GM19043 (cell line): Measurements from ENCODE around the gene CTBP2.
A peak's percentile ranks its signal among the peaks of the same experiment; 100 is the strongest.
"Not testable (repeated sequence)": the region's sequence is repeated elsewhere in the genome, so short reads cannot be mapped to it uniquely, and the experiment has no call there.

ENCODE experiments used
- ATAC-seq: cut with Tn5 transposase; IDR thresholded peaks from one replicate; pipeline ENCODE4 v1.9.1; 2021; ENCODE audit warnings: low read depth; ENCODE audit not compliant: unreplicated experiment

CTBP2 gene

DNA sequence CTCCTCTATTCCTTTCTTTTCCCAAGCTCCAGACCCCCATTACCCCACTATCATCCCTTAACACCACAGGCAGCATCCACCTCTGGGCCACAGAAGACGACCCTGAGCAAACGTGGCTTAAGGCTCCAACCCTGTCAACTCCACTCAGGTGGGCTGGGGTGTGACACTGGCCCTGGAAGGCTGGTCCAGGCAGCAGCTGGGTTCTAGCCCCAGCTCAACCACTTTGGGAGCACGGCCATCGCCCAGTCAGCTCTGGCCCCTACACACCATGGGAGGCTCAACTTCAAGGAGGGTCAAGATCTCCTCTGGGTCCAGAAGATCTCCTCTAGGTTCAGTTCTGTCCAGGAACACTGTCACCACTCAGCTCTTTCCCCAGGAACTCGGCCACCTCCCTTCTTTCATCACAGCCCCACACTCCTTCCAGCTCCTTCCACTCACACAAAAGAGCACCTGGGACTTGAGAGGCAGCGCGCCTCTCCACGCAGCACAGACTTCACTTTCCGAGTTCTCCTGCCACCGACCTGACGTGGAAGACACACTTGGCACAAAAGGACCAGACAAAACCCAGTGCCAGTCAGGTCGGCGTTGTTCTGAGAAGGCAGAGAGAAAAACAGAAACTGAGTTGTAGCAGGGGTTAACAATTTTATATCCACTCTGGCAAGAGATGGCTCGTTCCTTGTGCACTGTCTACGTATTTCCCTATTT is 84.1 kb downstream of the CTBP2 start:
- no peak for ATAC-seq

DNA sequence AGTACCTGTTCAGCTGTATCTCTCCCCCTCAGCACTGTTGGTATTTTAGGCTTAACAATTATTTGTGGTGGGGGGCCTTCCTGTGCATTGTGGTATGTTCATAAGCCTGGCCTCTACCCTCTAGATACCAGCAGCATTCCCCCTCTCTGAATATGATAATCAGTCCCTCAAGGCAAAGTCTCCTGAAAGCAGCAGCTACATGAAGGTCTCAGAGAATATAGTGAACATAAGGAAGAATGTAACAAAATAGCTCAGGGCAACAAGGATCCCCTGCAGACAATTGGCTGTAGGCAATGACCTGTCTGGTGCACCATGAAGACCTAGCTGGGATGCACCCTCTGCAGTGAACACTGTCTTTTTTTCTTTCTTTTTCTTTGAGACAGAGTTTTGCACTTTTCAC is 86.4 kb downstream of the CTBP2 start:
- no peak for ATAC-seq

DNA sequence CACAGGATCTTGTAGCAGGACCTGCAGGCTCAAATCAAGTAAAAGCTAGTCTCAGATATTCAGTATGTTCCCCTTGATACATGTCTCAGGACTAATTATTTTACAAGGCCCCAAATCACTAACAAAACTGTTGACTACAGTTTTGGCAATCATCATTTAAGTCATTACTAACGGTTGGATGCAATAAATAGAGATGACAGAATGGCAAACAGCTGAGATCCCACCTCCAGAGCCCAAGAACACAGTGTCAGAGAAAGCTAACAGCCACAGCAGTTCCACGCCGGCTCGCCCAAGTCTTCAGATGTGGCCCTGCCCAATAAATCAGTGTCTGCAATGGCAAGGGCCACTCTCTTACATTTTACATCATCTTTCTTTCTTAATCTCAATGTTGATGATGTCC is 87.6 kb downstream of the CTBP2 start:
- no peak for ATAC-seq

DNA sequence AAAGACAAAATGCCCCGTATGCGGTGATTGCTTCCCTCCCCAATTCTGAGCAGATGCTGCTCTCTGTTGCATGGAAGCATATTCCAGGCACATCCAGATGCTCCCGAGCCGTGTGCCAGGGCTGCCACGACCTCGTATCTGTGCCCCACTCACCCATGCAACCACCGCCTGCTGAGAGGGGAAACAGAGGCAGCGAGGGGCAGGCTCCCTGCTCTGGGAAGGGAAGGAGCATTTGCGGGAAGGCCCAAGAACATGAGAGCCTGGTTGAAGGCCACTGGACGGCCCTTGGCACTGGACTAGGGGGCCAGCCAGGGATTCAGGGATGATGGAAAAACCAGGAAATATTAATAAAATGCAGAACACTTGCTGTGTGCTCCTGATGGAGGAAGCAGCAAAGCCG is 89.4 kb downstream of the CTBP2 start:
- no peak for ATAC-seq

DNA sequence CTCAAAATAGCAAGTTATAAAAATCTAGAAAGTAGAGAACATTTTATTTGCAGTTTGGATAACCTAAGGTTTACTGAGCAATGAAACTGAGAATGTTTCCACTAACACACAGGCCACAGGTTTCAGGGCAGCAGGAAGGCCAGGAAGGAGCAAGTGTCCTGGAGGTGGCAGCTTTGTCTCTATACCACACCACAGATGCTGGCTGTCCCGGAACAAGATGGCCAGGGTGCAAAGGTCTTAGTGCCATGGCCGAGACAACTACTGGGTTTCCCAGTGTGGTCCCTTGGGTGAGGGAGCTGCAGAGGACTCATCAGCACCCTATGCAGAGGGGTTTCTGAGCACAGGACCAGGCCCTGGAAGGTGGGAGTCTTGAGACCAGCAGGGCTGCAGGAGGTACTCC is 92.0 kb downstream of the CTBP2 start:
- no peak for ATAC-seq

DNA sequence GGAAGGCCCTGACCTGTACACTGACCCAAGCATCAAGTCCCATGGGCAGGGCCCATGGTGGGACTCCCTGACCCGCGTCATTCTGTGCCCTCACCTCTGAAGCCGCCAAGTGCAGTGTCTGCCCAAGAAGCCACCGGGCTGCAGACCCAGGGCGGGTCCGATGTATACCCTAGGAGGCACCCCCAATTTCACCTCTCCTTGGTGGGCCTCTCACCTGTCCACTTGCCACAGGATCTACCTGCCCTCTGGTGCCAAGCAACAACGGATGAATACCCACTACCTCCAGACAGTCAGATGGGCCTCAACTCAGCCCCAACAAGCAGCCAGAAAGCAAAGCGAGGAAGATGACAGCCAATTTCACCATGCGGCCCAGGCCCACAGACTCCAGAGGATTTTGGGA is 92.6 kb downstream of the CTBP2 start:
- no peak for ATAC-seq

DNA sequence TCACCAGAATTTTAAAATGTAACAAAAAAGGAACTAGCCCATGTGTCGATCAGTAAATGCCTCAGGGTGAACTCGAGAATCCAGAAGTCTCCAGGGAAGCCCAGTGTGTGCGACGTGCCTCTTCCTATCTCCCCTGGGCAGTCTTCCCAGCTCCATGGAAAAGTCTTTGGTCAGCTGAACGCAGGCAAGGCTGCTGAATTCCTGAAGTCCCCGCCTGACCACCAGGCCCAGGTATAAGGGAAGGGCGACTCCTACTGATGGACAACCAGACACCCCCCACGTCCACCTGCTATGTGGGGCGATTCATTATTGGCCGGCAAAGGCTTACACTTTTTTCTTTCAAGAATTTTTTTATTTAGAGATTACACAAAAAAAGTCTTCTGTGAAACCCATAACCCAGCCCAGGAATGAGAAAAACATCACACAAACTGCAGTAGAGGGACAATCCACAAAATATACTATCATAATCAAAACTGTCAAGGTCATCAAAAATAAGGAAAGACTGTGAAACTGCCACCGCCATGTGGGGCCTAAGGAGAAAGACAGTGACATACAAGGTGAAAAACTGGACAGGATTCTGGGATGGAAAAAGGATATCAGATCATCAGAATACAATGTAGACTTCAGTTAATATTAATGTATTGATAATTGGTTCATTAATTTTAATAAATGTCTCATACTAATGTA is 93.5 kb downstream of the CTBP2 start:
- no peak for ATAC-seq

DNA sequence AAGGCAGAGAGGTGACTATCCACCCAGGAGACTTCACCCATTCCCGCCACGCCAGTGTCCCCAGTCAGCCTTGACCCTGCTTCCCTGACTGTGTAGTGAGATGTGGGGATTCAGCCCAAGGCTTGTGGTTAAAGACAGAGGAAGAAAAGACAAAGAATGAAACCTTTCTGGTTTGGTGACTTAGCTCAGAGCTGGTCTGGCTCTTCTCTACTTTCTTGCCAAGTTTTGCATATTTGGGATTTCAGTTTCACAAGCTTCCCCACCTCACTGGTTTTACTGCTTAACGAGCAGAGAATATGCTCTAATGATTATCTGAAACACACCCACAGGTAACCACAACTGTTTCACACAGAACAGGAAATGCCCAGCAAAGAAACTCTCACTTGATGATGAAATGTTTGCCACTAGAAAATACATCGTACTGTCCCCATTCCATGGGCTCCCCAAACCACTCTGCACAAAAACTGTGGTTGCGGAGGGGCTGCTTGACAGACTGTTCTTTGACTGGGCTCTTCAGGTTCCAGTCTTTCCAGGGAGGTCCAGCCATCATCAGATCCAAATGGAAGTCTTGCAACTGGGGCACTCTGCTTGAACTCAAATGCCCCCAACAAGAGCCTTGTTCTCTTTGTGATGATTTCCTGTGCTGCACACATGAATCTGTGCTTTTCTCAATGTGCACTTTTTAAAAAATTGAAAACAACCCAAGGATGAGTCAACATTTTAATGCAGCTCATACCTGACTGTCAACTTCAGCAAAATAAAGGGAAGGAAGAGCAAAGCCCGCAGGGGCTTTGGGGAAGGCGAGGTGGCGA is 95.5 kb downstream of the CTBP2 start:
- ATAC-seq: peak; percentile 96

DNA sequence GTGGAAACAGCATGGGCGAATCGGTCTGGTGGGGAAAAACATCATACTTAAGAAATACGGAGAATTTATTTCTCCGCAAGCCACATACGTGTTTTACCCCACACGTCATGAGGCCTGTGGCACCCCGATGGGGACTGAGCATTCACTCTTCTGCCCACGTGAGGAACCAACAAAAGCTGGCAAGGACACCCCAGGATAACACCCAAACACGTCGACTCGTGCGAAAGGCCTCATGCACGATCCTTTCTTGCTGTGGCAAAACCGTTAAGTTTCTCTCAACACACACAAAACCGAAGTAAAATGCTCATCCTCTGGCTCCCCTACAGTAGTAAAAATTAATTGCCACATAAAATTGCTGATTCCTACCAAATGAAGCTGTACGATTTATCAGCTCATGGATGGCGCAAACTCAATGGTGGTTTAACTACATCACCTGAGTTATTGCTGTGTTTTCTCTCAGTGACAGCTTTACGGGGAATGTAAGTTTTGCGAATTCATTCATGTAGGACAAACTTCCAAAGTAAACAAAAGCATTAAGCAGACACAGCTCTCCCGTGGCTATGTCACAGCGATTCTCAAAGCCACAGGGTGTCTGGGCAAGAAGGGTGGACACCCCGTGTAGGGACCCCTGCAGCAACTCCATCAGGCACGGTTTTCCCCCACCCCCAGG is 97.0 kb downstream of the CTBP2 start:
- no peak for ATAC-seq

DNA sequence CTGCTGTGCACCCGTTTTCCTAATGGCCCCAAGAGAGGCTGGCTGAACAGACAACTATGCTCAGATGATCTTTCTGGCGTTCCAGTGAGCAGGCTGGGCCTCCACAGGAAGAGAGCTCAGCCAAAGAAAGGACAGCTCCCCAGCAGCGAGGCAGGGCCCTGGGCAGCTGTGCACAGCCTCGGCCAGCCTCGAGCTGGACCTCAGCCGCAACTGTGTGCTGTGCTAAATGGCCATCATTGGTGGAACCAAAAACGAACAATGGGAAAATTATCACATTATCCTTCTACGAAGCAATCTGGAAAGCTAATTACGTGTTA is 97.5 kb downstream of the CTBP2 start:
- no peak for ATAC-seq

DNA sequence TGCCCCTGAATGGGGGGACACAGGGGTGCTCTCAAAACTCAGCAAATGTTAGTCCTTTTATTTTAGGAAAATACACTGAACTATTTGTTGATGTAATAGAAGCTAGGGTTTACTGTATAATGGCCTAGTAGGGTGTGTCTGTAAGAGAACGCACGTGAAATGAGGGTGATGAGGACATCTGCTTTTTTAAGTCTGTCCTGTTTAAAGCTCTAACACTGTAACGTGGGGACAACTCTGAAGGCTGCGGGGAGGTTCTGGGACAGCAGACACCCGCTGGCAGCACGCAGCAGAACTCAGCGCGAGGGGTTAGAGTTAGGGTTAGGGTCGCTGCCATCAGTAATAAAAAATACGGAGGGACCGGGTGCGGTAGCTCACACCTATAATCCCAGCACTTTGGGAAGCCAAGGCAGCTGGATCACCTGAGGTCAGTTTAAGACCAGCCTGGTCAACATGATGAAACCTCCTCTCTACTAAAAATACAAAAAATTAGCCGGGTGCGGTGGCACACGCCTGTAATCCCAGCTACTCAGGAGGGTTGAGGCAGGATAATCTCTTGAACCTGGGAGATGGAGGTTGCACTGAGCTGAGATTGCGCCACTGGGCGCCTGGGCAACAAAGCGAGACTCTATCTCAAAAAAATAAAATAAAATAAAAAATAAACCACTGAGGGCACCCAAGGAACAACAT is 98.0 kb downstream of the CTBP2 start:
- no peak for ATAC-seq

DNA sequence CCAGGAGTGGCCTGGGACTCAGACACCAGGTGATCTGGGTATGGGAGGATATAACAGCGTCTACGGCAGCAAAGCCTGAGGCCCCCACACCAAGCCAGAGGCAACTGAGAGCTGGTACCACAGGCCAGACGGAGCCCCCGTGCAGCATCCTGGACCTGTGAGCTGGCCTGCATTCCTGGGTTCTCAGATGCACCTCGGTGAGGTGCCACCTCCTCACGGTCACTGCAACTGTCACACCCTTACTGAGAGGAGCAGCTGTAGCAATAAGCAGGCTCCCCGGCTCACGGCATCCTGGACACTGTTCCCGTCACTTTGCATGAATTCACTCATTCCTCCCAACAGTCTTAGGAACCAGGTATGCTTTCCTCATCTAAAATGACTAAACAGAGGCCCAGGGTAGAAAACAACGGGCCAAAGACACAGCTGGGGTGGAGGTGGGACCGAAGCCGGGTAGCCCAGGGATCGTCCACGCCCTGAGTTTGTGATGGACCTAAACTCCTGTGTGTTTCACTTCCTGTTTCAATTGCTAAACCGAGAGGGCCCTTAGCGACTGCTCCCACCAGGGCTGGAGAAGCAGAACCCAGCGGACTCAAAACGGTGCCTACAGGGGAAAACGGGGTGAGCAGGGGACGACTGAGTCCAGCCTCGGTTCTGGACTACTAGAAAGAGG is 98.7 kb downstream of the CTBP2 start:
- ATAC-seq: peak; percentile 29

DNA sequence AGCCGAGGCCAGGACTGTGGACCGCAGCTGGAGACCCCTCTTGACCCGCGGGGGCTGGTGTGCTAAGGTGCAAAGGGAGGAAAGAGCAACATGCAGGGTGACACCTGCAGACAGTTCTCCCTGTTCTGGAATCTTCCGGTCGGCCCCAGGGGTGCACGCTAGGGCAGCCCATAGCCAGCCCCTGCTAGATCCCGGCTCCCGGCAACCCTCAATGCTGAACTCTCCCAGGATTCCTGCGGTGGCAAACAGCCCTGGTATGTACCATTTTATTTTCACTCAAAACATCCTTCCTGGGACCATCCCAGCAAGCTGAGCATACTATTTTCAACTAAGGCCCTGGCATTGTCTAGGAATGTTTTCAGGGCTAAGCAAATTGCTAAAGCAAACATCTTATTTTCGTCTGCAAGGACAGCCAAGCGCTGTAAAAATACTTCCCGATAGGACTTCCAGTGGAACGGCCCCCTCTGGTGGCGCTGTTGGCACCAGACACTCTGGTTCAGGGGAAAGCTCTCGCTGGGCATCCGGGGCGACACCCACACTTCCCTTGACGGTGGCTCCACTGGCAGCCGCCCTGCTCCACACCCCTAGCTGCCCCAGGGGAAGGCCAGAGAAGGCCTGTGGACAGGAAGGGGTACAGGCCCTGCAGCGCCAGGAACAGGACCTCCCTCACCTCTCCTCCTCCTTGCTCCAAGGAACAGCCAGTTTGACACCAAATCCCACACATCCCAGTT is 99.4 kb downstream of the CTBP2 start:
- no peak for ATAC-seq

DNA sequence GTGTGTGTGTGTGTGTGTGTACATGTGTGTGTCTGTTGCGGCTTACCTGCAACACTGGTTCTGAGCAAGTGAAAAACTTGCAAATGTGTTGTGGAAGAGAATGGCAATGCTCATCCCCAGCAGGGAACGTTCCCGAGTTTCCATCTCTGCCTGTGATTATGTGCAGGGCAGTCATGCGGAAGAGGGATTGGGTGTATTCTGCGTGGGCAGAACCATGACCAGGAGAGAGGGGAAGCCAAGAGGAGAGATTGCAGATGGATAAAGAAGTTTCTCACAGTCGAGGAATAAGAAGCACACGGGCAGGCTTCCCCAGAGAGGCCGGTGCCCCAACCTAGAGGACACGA is 99.9 kb downstream of the CTBP2 start:
- no peak for ATAC-seq

DNA sequence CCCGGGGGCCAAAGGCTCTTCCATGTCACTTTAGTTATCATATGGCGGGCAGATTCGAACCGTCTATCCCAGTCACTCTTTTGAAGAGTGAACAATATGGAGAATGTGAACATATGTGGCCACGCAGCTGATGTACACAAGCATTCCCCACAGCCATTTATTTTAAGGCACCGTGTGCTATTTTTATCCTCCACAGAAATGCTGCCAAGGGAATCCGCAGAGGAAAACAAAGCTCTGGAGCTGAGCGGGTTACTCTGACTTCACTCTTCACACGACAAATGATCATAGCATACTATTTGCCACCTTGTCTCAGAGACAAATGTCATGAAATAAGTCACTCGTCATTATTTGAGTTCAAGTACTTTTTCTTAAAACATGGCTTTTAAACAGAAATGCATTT is 100.3 kb downstream of the CTBP2 start:
- no peak for ATAC-seq

DNA sequence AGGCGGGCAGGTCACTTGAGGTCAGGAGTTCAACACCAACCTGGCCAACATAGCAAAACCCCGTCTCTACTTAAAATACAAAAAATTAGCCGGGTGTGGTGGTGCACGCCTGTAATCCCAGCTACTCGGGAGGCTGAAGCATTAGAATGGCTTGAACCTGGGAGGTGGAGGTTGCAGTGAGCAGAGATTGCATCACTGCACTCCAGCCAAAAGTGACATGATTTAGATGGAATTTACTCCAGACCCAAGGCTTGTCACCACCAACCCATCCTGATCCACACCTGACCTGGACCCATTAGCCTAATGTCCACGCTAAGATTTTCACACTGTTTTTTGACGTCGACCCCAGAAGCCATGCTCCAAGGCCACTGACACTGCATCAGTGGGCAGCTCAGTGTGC is 101.0 kb downstream of the CTBP2 start:
- not testable (repeated sequence) for ATAC-seq

DNA sequence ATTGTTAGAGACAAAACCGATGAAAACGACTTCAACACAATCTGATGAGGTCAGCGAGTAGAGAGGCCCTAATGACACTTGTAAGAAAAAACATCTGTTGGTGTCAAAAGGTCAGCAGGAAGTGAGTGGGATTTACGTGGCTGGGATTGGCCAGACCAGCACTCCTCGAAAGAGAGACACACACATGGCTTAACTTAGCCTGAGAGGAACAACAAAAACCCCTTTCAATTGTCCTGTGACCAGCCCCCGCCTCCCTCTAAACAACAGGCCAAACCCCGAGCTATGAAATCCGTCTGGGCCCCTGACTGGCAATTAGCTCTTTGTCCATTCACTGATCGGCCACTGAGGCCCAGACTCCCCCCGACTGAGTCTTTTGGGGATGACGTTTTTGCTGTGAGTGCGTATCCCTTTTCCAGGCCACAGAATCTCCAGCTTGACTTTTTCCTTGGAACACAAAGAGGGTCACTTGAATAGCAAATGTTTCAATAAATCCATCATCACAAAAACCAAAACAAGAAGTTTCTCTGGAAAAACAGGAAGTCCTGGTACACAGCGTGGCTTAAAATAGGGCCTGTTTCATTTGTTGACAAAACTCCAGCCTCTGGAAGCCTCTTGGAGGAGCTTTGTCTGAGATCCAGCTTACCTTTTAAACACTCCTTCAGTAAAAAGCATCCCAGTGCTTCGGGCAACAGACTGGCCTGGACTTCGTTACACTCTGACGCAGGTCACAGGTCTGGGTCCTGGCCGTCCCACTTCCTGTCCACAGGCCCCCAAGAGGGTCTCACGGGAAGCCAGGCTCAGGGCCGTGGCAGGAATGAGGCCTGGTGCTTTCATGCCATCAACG is 103.0 kb downstream of the CTBP2 start:
- no peak for ATAC-seq
